Activated CD4-positive, alpha-beta T cell treated with anti-CD3 and anti-CD28 coated beads for 48 hours (primary cell): ENCODE data around the gene WDR4.
A peak's percentile ranks its signal among the peaks of the same experiment; 100 is the strongest.
"Not testable (repeated sequence)": the region's sequence is repeated elsewhere in the genome, so short reads cannot be mapped to it uniquely, and the experiment has no call there.

Experiments
- DNase-seq: peaks from one replicate; pipeline ENCODE4 v3.0.0-alpha.2; 2020

The WDR4 gene

DNA sequence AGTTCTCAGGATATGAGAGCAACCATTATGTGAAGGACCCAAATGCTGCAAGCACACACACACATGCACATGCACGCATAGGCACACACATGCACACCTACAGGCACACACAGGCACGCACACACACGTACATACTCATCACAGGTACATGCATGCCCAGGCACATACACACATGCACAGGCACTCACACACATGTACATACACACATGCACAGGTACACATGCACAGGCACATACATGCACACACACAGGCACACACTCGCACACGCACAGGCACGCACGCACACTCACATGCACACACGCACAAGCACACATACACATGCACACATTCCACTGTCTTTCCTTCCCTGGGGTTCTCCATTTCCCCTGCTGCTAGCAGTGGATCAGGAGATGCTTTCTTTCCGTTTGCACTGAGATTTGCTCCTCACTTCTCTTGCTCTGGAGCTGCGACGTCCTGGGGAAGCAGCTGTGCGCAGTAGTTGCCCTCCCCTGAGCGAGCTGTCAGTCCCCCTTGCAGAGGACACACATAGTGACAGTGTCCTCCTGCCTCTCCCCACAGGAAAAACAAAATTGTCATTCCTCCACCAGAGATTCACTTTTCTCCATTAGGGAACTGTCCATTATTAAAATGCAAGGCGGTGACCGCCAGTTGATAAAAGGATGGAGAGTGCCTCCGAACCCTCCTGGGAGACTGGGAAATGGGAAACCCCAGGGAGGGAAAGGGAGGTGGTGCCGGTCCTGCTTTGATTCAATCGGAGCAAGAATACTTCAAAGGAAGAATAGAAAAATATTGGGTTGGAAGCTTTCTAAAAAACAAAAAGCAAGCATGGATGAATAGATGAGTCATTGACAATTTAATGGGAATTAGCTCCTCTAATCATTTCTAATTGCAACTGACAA lies 69.5 kb downstream of the WDR4 start:
- DNase-seq, result no peak

DNA sequence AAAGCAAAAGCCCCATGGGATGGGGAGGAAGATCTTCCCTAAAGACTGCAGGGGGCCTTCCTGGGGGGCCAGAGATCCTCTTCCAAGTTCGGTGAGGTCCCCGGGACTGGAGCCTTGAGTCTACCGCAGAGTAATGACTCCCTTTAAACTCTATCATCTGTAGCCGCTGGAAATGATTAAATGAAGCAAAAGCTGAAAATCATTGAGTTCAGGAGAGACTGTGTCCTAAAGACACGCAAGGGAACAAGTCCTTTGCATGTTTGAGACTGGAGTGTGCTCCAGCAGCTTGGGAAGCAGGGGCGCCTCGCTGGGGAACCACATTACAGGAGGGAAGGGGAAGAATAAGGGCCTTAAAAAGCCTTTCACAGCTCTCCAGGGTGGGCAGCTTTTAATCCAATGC lies 70.2 kb downstream of the WDR4 start:
- no peak for DNase-seq

DNA sequence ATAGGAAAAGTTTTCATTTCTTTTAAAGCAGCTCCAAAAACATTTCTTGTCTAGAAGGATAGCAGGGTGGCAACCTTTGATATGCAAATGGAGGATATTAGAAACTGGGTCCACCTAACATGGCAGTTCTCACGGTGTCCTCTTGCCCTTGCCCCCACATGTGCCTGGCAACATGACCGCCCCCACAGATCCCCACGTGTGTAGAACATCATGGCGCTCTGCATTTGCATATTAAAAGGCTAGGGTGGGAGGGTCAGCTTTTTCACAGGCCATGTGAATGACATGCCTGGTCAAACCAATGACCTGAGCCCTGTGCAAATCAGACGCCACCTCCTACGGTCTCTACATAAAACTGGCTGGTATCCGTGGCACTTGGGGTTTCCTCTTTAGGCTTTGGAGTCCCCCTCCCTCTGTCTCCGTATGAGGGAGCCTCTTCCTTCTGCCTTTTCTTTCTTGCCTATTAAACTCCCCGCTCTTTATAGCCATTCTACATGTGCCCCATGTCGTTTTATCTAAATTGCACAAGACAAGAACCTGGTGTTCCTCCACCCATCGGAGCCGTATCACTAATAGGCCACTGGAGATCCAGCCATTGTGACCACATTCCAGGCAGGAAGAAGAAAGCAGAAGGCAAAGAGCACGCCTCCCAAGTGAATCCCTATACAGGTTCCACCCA lies 71.3 kb downstream of the WDR4 start:
- DNase-seq, result no peak

DNA sequence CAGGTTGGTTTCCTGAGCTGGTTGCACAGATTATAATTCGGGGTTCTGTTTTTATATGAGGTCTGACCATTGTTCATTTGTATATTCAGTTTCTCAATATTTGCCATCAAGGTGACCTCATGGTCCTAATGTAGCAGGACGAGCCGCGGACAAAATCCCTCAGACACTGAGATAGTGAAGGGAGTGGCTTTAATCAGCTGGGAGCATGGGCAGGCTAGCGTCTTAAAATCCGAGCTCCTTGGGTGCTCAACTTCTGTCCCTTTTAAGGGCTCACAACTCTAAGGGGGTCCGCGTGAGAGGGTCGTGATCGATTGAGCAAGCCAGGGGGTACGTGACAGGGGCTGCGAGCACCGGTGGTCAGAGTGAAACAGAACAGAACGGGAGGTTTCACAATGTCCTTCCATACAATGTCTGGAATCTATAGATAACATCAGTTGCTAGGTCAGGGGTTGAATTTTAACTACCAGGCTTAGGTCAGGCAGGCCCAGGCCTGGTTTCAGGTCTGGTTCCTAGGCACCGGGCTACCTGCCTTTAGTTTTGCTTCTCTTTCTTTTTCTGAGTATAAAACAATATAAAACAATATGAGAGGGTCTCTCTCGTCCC lies 71.9 kb downstream of the WDR4 start:
- DNase-seq, result not testable (repeated sequence)

DNA sequence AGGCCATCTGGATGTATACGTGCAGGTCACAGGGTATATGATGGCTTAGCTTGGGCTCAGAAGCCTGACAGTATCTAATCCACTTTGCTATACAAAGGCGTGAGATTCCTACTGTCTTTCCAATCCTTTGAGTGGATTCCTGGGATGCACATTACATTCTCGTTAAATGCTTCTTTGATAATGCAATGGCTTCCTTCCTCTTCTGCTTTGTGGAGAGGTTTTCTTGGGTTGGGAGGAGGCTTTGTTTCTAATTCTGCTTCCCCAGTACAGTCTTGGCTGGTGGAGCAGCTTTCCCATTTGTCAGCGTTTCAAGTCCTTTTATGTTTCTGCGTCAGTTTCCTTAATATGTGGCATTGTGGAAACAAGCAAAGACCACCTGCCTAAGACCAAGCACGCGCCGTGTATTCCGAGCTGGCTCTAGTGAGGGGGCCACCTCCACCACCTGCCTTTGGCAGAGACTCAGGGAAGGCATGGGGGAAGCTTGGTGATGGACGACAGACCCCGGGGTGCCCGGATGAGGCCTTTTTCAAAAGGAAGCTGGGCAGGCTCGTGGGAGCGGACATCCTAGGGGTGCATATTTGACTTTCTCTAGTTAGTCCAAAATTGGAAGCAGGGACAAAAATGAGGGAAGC lies 72.7 kb downstream of the WDR4 start:
- DNase-seq, result no peak

DNA sequence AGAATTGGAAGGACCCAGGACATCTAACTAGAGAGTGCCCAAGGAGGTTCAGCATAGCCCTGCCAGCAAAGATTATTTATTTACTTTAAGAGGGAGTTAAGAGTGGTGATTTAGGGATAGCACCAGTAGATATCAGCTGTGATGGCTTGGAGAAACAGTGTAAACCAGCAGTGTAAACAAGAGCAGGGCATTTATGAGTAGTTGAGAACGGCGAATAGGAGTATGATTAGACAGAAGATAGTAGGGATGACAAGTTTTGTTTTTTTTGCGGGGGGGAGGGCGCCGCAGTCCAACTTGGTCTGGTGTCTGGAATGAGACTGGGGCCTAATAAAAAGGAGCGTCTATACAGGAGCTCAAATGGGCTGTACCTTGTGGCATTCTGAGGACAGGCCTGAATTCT lies 77.7 kb downstream of the WDR4 start:
- not testable (repeated sequence) for DNase-seq

DNA sequence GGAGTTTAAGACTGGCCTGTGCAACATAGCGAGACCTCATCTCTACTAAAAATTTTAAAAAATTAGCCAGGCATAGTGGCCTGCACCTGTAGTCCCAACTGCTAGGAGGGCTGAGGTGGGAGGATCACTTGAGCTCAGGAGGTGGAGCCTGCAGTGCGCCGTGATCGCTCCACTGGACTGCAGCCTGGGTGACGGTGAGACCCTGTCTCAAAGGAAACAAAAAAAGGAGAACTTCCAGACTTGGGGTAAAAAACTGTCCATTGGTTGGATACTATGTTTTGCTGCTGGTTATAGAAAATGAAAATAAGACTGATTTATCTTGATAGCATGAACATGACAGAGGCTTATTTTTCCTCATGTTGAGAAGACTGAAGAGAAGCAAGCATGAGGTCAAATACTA lies 79.4 kb downstream of the WDR4 start:
- no peak for DNase-seq

DNA sequence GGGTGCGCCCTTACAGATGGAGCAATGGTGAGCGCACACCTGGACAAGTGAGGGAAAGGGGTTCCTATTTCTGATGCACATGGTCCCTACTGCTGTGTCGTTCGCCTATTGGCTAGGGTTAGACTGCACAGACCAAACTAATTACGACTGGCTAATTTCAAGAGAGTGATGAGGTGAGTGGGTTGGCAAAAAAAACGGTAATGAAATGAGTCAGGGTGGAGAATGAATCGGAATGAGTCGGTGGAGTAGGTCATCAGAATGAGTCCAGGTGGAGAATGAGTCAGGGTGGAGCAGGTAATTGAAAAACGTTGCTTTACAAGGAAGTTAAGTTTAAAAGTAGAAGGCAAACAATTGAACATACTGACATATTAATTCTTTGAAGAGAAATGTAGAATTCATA lies 79.8 kb downstream of the WDR4 start:
- DNase-seq, result peak; percentile 52
